Hepatocyte (in vitro differentiated cells): Measurements from ENCODE around the gene OR6X1. TPM values are rescaled to one million over a fixed set of nuclear protein-coding genes. Genes with fewer than 3 reads are reported as not detected.

Experiments
- DNase-seq: peaks from one replicate; pipeline ENCODE4 v3.0.0-alpha.2; 2016; ENCODE audit warnings: low spot score
- H2AFZ ChIP-seq: fragments of 200-600 bp; sonication (generic); 2 replicates; pipeline ENCODE4 v1.6.0; 2016; ENCODE audit warnings: antibody characterized with exemption, mild to moderate bottlenecking
- H3K27ac ChIP-seq: fragments of 200-600 bp; sonication (generic); 2 replicates; pipeline ENCODE4 v1.5.1; 2016; ENCODE audit warnings: mild to moderate bottlenecking
- H3K27me3 ChIP-seq: fragments of 200-600 bp; sonication (generic); 2 replicates; pipeline ENCODE4 v1.6.1; 2016
- H3K36me3 ChIP-seq: fragments of 200-600 bp; sonication (generic); replicated peaks from 2 replicates; pipeline ENCODE4 v1.5.1; 2016; ENCODE audit warnings: low read depth; ENCODE audit not compliant: insufficient read depth
- H3K4me1 ChIP-seq: fragments of 200-600 bp; sonication (generic); 2 replicates; pipeline ENCODE4 v1.5.1; 2016; ENCODE audit warnings: mild to moderate bottlenecking, moderate library complexity; ENCODE audit not compliant: insufficient read depth
- H3K4me2 ChIP-seq: fragments of 200-600 bp; sonication (generic); 2 replicates; pipeline ENCODE4 v1.6.0; 2016
- H3K4me3 ChIP-seq: fragments of 200-600 bp; sonication (generic); 2 replicates; pipeline ENCODE4 v1.5.1; 2016; ENCODE audit warnings: mild to moderate bottlenecking
- H3K79me2 ChIP-seq: fragments of 200-600 bp; sonication (generic); 2 replicates; pipeline ENCODE4 v1.6.0; 2017; ENCODE audit warnings: mild to moderate bottlenecking
- H3K9me2 ChIP-seq: fragments of 200-600 bp; sonication (generic); replicated peaks from 2 replicates; pipeline ENCODE4 v1.6.0; 2017; ENCODE audit warnings: mild to moderate bottlenecking; ENCODE audit not compliant: insufficient read depth
- H3K9me3 ChIP-seq: fragments of 200-600 bp; sonication (generic); 2 replicates; pipeline ENCODE4 v1.5.1; 2016; ENCODE audit warnings: low read depth, mild to moderate bottlenecking
- H4K20me1 ChIP-seq: fragments of 200-600 bp; sonication (generic); 2 replicates; pipeline ENCODE4 v1.6.0; 2016; ENCODE audit warnings: mild to moderate bottlenecking; ENCODE audit not compliant: insufficient read depth, poor library complexity, severe bottlenecking
- EZH2 ChIP-seq: fragments of 200-600 bp; sonication (generic); IDR thresholded peaks from 2 replicates; pipeline ENCODE4 v1.6.1; 2016; ENCODE audit warnings: antibody characterized with exemption, mild to moderate bottlenecking, borderline replicate concordance
- EZH2phosphoT487 ChIP-seq: fragments of 200-600 bp; sonication (generic); IDR thresholded peaks from one replicate; pipeline ENCODE4 v1.6.1; 2018; ENCODE audit warnings: antibody characterized with exemption, mild to moderate bottlenecking, low read depth, moderate library complexity; ENCODE audit not compliant: unreplicated experiment, severe bottlenecking
- WGBS: methylation state at CpG from one replicate; pipeline ENCODE4 v1.1.6; 2016; ENCODE audit warnings: low lambda C conversion rate; ENCODE audit errors: missing lambda C conversion rate; 5-methylcytosine and 5-hydroxymethylcytosine counted together
- polyA plus RNA-seq: library from polyadenylated mRNA; unstranded; fragments of >200 nt; fragmentation: Nextera tagmentation; extraction: Ambion mirVana; gene quantifications from 2 replicates; pipeline ENCODE4 v1.2.1, GENCODE V29; 2016
- total RNA-seq: library from RNA; depleted of rRNA; stranded (reverse); fragments of >200 nt; gene quantifications from 2 replicates; pipeline ENCODE4 v1.2.3, GENCODE V29; 2014
- TF ChIP-seq, protein P1 (sequence below): fragments of 200-600 bp; sonication (generic); IDR thresholded peaks from 2 replicates; pipeline ENCODE4 v1.5.1; 2016; ENCODE audit warnings: antibody characterized with exemption, mild to moderate bottlenecking; ENCODE audit not compliant: poor library complexity

Gene OR6X1
- total and polyA plus RNA-seq, 2 experiments from 2014 or later: not detected

DNA sequence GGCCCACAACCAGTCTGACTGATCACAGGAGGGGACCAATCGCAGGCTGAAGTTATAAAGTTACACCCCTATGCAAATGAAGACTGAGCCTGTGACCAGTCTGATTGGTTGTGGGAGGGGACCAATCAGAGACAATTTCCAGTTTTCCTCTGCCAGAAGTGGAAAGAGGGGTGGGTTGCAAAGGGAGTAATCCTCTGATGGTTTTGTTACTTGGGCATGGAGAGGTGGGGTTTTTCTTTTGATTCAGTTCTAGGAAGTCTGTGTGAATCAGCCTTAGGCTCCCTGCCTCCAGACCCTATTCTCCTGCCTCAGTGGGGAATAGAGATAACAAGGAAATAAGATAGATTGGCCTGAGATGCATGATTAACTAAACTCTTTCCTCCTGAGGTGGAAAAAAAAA is 41.9 kb upstream of the OR6X1 start:
- H3K9me3 ChIP-seq: no peaks in the 10 kb centered on the region
- H3K36me3 ChIP-seq: no peaks in the 10 kb centered on the region
- no peaks in the 10 kb centered on the region for H3K79me2 ChIP-seq
- no peaks in the 10 kb centered on the region for H4K20me1 ChIP-seq
- no peaks in the 10 kb centered on the region for H3K9me2 ChIP-seq
- no peak overlapping the region for H3K4me3 ChIP-seq
- no peaks in the 10 kb centered on the region for H3K27me3 ChIP-seq
- no peak for DNase-seq
- H3K4me1 ChIP-seq: peaks cover 7% of the 10 kb centered on the region
- H2AFZ ChIP-seq: no peak overlapping the region
- no peak overlapping the region for H3K4me2 ChIP-seq
- TF ChIP-seq EZH2 (no peak), EZH2phosphoT487 (no peak)
- TF ChIP-seq, protein P1, sequence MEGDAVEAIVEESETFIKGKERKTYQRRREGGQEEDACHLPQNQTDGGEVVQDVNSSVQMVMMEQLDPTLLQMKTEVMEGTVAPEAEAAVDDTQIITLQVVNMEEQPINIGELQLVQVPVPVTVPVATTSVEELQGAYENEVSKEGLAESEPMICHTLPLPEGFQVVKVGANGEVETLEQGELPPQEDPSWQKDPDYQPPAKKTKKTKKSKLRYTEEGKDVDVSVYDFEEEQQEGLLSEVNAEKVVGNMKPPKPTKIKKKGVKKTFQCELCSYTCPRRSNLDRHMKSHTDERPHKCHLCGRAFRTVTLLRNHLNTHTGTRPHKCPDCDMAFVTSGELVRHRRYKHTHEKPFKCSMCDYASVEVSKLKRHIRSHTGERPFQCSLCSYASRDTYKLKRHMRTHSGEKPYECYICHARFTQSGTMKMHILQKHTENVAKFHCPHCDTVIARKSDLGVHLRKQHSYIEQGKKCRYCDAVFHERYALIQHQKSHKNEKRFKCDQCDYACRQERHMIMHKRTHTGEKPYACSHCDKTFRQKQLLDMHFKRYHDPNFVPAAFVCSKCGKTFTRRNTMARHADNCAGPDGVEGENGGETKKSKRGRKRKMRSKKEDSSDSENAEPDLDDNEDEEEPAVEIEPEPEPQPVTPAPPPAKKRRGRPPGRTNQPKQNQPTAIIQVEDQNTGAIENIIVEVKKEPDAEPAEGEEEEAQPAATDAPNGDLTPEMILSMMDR: no peak
- H3K27ac ChIP-seq: no peak overlapping the region
- 100% methylated on average over 1 of the region's 1 CpG for whole genome bisulfite sequencing

DNA sequence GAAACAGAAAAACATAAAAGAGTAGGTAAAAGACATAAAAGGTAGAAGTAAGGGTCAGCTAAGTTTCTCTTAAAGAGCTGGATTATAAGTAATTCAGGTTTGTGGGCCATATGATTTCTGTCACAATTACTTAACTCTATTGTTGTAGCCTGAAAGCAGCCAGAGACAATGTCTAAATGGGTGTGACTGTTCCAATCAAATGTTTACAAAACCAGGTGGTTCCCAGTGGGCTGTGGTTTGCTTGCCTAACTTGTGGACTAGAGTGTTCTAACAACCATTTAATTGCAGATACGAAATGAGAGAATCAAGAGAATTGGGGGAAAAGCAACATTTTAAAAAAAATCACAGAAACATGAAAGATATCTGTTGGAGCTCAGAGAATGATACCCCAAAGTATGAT is 29.2 kb upstream of the OR6X1 start:
- no peak for DNase-seq

GRCh38 chr11:123778511-123778910 is 24.2 kb upstream of the OR6X1 start:
- no peaks in the 10 kb centered on the region for H3K4me1 ChIP-seq
- 95% methylated on average over 1 of the region's 1 CpG for WGBS
- no peak overlapping the region for H2AFZ ChIP-seq
- H3K4me3 ChIP-seq: no peak overlapping the region
- H3K9me3 ChIP-seq: no peaks in the 10 kb centered on the region
- H3K9me2 ChIP-seq: no peaks in the 10 kb centered on the region
- TF ChIP-seq EZH2phosphoT487: no peak
- TF ChIP-seq, protein P1: no peak
- TF ChIP-seq EZH2: no peak
- no peak for DNase-seq
- no peaks in the 10 kb centered on the region for H3K36me3 ChIP-seq
- no peaks in the 10 kb centered on the region for H3K79me2 ChIP-seq
- H3K27ac ChIP-seq: no peak overlapping the region
- no peaks in the 10 kb centered on the region for H3K27me3 ChIP-seq
- H3K4me2 ChIP-seq: no peak overlapping the region
- H4K20me1 ChIP-seq: no peaks in the 10 kb centered on the region

More for the DNA sequence above, 29.2 kb upstream of the OR6X1 start:
- Histone ChIP-seq H3K36me3 (no peaks in the 10 kb centered on the region), H3K27ac (no peak overlapping the region), H3K9me3 (no peaks in the 10 kb centered on the region), H3K4me1 (no peaks in the 10 kb centered on the region), H3K27me3 (no peaks in the 10 kb centered on the region), H3K79me2 (no peaks in the 10 kb centered on the region), H3K4me2 (no peak overlapping the region), H3K4me3 (no peak overlapping the region), H3K9me2 (no peaks in the 10 kb centered on the region), H4K20me1 (no peaks in the 10 kb centered on the region), H2AFZ (no peak overlapping the region)
- TF ChIP-seq EZH2phosphoT487 (no peak), EZH2 (no peak)
- TF ChIP-seq, protein P1: no peak
- WGBS: 69% methylated on average over 1 of the region's 1 CpG
